DMS153 treated with DMSO at 0.1 percent for 48 hours (cell line): ENCODE data around the gene PARD3.
"Not testable (repeated sequence)": the region's sequence is repeated elsewhere in the genome, so short reads cannot be mapped to it uniquely, and the experiment has no call there.

Experiments
- DNase-seq: peaks from one replicate; lab custom pipeline; 2025; ENCODE audit not compliant: unreplicated experiment; lab: John Stamatoyannopoulos, UW

Gene PARD3

DNA sequence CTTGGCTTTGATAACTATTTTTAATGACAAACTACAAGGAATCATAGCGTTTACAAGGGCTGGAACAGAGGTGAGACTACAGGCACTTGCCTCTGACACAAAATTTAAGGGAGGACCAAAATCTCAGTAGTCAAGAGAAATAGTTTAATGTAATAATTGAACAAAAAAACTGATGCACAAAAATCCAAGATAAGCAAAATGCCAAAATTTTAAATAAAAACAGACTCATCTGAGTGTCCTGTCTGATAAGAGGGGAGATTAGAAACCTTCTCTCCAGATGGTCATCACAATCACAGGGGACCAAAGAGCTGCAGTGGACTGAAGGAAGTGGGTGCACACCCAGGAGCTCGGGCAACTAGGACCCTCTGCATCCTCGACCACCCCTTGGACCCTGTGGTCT lies 70.5 kb downstream of the PARD3 start:
- no peak for DNase-seq

DNA sequence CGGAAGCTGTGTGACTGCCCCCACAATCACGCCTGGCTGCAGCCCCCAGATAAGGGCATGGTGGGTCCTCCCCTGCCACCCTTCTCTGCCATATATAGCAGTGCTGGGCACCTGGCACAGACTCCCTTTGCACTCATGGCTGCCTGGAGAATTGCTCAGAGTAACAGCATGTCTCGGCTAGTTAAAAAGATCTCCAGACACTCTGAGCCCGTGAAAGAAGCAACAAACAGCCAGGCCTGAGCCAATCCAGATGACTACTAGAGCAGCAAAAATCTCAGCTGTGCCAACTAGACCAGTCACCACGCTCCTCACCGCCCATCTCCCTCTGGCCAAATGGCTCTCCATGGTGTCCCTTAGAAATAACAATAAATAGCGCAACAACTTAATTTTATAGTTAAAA lies 71.3 kb downstream of the PARD3 start:
- no peak for DNase-seq

DNA sequence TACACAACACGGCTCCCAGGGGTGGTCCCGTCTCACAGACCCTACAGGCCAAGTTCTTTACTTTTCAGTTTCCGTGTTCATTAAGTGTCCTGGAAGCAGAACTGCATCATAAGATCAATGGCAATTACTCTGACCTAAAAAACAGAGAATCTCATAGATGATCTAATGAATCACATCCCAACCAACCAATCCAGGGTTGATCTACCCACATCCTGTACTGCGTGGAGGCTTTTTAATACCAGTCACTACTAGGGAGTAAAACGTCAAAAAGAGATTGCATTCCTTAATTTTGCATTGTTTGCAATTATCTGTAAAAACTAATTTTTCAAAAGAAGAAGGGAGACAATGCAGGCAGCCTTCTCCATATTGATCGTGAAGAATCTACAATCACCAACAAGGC lies 72.6 kb downstream of the PARD3 start:
- no peak for DNase-seq

DNA sequence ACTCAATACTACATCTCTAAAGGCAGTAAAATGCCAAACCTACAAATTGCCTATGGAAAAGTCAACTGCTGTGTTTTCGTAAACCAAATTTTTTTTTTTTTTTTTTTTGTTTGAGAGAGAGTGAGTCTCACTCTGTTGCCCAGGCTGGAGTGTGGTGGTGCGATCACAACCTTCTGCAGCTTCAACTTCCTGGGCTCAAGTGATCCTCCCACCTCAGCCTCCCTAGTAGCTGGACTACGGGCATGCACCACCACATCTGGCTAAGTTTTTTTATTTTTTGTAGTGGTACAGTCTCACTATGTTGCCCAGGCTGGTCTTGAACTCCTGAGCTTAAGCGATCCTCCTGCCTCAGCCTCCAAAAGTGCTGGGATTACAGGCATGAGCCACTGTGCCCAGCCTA lies 74.0 kb downstream of the PARD3 start:
- DNase-seq, result not testable (repeated sequence)

DNA sequence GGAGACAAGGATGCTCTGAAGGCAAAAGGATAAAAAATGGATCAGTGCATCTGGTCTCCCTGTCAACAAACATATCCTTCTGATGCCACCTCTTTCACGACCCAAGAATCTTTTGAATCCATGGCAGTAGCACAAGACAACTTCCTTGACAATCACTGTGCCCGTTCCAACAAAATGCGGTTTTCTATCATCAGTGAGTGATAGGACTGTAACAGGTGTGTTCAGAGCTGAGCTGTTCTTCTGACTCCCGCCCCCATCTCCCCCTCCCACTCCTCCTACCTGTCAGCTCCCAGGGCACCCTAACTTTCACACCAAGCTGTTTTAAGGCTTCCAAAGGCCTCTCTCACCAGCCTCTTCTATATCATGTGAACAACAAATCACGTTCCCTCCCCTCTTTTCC lies 74.8 kb downstream of the PARD3 start:
- no peak for DNase-seq

DNA sequence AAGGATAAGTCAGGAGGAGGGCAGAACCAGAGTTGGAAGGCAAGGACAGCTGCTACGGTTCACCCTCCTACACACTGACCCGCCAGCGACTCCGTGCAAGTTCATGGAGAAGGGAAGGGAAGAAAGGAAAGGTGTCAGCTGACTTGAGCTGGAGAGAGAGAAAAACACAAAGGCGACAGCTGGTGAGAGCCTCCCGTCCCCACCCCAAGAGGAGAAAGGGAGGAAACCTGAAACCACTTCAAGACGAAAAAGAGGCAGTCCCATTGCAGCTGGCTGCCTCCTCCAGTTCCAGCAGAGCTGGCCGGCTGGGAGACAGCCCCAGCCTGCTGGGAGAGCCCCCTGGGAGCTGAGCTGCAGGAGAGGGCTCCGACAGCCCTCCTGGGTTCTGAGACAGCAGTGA lies 75.2 kb downstream of the PARD3 start:
- DNase-seq, result peak; percentile 6

DNA sequence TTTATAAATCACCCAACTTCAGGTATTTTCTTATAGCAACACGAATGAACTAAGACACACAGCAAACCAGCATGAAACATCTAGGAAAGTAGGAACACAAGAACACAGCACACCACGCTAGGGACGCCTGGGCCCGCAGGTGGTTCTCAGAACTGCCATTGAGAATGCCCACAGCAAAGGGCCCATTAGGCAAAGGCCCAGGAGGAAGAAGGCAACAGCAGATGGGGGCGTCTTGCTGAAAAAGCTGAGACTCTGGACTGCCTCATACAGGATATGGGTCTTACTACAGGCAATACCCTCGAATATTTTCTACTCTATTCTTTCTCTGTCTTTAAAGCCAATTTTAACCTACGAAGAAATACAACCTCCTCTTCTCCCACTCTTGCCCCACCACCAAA lies 77.3 kb downstream of the PARD3 start:
- no peak for DNase-seq

DNA sequence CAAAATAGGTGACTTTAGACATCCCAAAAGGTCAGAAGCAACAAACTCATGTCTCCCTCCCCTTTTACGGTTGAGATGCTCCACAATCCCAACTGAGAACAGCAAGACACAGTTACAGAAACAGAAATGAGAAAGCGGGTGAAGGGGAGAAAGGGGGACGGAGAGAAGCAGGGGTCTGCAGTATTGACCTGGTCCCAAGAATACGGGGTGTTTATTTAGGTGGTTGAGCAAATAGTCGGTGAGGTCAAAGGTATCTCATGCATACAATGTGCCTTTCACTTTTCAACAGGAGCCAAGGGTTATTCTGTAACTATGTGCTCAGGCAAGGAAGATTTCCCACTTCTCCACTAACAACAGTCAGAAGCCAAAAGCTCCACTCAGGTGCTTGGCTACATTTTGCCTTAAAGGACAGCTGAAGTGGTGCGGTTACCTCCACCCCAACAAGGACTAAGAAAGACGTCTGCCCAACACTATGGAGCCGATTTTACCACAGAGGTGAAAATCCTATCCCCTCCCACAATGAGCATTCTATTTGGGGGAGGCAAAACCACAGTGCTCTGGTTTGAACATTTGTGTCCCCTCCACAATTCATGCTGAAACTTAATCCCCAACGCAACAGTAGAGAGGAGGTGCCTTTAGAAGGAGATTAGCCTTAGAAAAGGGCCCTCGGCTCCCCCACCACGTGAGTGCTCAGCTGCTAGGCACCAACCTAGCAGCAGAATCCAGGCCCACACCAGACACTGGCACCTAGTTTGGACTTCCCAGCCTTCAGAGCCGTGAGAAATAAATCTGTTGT lies 77.9 kb downstream of the PARD3 start:
- no peak for DNase-seq

DNA sequence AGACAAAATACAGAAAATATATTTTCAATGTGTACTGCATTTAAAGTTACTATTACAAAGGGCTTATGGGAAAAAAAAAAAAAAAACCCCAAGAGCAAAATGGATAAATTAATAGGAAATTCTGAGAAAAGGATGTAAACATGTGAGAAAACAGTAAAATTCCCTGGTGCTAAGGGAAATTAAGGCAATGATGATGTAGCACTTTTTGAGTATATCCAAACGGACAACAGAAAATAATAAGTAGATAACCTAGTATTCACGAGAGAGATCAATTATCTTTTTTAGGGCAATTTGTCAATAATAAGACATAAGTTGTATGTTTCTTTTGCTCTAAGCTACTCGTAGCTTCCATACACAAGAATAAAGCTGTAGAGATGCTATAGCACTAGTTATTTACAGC lies 80.2 kb downstream of the PARD3 start:
- no peak for DNase-seq

DNA sequence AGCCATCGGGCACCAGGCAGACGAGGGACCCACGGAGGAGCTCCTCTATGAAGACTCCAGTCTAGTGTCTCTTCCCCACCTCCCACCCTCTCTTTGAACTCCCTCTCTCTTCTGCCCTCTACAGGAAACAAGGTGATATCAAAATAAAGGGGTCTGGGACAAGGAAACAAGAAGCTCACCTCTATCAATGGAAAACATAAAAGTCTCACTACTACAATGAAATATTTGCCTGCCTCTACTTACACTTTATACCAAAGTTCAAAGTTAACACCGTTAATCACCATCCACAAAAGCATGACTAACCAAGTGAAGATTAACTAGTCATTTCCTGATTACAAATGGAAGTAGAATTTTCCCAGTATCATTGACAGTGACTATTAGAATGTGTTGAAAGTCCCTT lies 82.2 kb downstream of the PARD3 start:
- no peak for DNase-seq

DNA sequence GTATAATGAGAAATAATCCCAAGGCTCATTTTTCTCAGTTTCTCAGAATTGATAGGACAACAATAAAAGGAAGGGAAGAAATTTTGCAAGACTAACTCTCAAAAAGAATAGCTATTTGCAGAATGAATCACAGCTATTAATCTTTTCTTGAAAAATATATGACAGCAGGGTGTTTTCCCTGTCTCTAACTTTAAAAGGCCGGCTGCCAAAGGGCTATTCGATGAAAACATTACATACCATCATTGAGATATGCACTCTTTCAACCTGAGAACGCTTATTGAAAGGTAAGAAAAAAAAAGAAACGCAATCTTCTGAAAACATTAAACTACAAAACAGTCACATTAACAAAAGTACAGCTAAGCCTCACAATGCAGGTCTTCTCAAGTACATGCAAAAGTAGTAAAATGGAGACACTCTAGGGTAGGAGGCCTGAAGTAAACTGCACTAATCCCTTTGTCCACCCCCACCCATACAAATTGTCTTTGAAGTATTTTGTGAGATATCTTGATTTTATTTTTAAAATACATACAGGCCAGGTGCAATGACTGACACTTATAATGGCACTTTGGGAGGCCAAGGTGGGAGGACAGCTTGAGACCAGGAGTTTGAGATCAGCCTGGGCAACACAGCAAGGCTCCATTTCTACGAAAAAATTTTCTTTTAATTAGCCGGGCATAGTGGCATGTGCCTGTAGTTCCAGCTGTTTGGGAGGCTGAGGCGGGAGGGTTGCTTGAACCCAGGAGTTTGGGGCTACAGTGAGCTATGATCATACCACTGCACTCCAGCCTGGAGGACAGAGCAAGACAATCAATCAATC lies 83.0 kb downstream of the PARD3 start:
- DNase-seq, result no peak

DNA sequence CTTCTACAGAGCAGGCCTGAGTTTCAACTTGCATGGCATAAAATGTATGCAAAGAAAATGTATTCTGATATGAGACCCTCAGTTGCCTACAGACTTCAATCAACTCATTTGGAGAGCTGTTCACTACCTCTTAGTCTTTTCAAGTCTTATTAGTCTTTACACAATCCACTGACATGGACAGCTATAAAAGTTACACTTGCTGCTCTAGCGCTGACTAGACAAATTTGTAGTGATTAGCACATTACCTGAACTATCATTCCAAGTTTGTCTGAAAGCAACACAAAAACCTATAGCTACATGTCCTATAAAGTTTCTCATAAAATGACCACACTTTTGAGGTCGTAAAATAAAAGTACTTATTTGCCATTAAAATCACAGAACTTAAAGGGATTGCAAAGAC lies 83.9 kb downstream of the PARD3 start:
- no peak for DNase-seq

DNA sequence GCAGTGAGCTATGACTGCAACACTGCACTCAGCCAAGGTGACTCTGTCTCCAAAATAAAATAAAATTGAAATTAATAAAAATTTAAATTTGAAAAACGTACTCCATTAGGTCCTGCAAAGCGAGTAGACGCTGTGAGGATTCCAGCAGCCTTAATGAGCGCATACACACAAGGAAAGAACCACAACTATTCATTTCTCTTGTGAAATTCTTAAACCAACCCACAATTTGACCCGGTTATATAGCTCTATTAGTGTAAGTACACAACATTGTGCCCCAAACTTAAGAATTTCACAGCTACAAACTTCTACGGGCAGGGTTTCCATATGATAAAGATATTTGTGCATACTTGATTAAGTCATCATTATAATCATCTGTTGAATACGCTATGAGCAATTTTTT lies 84.4 kb downstream of the PARD3 start:
- no peak for DNase-seq

DNA sequence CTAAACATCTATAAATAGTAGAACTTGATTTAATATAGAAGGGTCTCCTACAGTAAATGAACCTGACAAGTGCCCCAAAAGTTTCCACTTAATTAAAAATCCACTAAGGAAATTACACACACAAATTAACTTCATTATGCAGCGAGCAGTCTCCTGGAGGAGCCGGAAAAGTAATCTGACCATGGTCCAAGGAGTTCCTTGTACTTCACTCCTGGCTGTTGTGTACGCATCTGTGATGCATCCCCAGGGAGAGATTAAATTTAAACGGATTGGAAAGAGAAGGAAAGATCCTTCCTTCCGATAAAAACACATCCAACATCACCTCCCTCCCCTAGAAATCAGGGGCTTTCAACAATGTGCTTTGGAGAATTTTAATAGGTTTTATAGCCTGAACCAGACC lies 85.5 kb downstream of the PARD3 start:
- no peak for DNase-seq

DNA sequence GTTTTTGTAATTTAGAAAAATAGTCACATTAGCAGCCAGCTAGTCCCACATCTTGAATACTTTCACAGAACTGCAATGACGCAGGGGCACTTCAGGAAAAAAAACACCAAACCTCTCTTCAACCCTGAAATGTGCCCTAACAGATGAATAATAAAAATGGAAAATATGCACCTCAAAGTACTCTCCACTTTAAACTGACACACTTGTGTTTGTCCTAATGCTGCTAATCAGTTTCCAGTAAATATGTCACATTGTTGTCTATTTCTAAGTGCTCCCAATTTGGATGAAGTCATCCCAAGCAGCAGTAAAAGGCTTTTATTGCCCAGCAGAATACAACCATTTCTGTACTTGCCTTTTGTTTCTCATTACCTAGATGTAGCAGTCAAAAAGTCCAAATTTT lies 86.7 kb downstream of the PARD3 start:
- no peak for DNase-seq

DNA sequence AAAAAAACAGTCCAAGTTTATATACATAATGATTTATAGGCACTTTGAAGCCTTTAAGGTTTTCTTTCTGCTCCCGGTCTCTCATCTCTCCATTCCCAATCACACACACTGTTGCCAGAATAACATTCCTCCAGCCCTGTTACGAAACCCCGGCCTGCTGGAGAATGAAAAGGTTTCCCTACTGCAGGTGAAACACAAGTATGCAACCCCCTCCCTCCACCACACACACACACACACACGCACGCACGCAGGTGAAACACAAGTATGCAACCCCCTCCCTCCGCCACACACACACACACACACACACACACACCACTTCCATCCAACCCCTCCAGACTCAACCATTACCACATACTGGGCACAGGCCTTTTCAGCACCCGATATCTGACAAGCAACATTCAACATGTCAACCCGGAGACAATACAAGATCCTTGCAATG lies 87.5 kb downstream of the PARD3 start:
- no peak for DNase-seq

DNA sequence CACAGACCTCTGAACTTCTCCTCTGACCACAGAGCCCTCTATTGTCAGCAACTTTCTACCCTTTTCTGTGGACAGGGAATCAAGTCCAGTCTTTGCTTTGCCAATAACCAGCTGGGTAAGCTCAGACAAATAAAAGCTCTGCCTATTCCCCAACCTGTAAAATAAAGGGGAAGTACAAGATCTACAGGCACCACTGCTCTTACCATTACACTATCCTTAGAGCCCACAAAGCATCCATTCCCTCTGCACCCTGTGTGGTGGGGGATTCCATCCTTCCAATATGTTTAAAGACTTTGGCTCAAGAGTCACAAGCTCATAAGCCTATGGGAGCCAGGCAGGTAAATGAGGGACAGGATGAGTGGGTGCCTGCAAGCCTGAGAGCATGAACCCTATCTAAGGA lies 88.2 kb downstream of the PARD3 start:
- no peak for DNase-seq

DNA sequence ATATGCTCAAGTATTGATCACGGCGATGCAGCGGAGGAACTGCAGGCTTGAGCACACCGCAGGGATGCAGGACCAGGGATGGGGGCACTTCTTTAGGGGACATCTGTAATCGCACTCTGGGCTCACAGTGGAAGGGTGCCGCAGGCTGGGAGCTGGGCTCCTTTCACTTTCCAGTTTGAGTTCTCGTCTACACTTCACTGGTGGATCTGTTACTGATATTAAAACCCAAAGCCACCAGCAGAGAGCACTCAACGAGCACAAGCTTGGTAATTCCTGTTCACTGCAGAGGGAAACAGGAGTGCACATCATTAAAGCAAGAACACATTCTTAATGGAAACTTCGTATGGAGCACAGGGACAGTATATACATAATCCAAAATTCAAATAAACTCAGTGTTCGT lies 91.3 kb downstream of the PARD3 start:
- peak; percentile 12 for DNase-seq

DNA sequence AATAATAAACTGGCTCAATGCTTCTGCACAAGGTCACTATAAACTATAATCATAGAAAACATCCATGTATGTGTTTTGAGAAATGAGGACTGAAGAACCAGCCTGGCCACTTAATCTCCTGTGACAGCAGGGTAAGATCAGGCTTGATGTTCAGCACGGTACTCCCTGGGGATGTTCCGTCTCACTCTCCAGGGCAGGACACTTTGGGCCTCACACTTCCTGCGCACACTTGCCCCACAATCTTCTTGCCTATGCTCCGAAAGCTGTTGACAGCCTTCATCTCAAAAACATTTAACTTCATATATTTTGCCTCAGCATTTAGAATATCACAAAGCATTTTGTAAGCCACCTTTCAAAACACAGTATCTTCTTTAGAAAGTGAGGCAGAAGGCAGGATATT lies 92.7 kb downstream of the PARD3 start:
- no peak for DNase-seq

DNA sequence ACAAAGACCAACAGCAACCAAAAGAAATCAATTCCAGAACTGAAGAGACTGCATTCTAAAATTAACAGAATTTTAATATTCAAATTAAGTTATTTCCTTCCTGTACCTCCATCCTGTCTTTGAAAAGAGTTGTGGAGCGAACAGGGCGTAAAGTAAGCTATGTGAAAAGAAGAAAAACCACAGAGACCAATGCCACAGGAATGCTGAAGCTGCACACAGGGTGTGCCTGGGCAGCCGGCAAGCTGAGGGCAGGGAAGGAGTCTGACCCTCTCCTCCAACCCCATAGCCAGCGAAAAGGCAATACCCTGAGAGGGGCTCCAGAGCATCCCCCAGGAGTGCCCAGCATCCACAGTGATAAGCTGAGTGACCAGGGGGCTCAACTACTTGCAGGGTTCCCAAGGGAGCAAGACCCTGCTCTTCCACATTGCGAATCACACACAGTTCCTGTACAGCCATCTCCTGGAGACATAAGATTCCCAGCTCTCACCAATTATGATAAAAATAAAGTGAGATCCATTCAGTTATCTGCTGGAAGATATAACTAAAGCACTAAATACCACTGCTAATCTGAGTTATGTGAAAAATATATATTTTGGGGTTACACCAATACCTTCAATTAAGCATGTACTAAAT lies 93.8 kb downstream of the PARD3 start:
- DNase-seq, result no peak

DNA sequence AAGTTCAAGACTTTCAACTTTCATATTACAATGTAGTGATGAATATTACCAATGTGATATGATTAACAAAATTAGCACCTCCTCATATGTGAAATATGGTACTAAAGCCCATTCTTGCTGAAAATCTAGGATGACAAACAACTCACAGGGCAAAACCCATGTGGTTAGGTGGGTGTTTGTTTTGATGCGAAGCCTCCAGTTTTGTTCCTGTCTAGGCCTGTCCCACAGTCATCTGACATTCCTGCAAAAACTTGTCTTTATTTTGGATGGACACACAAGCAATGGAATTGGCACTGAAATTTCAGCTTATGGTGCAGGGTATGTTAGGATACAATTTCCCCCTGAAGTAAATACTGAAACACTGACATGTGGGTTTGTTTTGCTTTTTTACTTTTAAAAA lies 95.3 kb downstream of the PARD3 start:
- DNase-seq, result no peak

DNA sequence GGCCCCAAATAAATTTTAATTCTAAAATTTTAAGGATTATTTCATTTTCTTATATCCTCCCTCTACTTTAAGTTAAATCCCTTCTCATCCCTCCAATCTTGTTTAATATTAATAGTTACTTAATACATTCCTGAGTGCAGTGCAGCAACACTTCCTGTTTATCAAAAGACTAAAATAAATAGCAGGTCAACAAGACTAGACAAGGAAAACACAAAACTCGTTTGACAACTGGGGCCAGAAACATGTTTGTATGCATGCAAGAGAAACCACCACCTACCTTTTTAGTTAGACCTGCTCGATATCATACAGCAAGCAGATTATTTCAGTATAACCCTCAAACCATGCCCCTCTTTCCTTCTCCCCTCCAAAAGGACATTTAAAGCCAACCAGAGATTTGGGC lies 95.8 kb downstream of the PARD3 start:
- DNase-seq, result no peak
